A204.1 (cell line): Measurements from ENCODE around the gene MRPL4.

Experiments
- FAIRE-seq: peaks from 2 replicates; lab custom pipeline; 2012; peaks lifted over from hg19 to GRCh38; lab: Jason Lieb, UNC

MRPL4 gene

GRCh38 chr19:10251792-10252694 is at the start of gene MRPL4:
Gene MRPL4 (plus strand): TSS chr19:10252214. CDS start chr19:10252254, 40 bp downstream.
- peak; percentile 99 for FAIRE-seq

GRCh38 chr19:10203686-10204085 is 48.3 kb upstream of the MRPL4 start:
- FAIRE-seq: no peak

DNA sequence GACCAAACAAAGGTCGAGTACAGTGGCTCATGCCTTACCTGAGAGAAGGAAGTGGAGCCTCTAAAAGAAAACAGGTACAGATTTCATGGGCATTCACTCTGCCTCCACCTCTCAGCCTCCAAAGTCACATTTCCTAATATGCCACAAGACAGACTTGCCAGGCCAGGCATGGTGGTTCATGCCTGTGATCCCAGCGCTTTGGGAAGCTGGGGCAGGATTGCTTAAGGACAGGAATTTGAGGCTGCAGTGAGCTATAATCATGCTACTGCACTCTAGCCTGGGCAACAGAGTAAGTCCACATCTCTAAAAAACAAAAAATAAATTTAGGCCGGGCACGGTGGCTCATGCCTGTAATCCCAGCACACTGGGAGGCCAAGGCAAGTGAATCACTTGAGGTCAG is 46.4 kb upstream of the MRPL4 start:
- FAIRE-seq: no peak

DNA sequence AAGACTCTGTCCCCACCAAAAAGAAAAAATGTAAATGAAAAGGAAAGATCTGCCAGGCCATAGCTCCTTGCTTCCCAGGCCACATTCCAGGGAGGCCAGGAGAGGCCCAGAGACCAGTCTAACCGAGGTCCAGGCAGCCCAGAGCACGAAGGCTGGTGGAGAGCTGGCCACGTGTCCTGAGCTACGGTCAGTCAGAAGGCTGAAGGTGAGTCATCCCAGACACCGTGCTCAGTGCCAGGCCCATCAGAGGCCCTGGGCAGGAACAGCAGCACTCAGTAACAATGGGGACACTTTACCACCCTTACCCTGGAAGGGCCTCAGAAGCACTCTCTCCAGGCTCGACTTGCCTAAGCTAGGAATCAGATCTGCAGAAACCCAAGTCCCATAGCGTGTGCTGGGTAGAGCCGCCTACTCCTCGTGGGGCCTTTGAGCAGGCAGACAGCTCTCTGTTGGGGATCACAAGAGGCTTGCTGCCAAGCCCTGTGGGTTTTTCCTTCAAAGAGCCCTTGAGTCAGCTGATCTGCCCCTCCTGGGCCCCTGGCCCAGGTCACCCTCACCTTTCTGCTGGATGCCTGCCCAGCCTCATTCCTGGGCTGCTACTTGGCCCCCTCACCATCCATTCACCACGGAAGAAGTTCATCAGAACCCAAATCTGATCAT is 45.7 kb upstream of the MRPL4 start:
- FAIRE-seq: no peak

DNA sequence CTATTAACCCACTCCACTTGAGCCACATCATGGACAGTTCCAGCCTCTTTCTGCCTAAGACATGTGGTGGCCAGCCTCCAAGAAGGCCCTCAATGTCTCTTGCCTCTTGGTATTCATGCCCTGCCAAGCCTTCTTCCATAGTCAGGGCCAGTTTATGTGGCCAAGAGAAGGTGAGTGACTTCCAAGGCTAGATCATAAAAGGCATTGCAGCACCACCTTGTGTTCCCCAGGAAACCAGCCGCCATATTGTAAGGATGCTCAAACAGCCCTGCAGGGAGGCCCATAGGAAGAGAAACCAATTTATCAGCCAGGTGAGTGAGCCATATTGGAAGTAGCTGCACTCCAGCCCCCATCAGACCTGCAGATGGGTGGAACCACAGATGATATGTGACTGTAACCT is 45.0 kb upstream of the MRPL4 start:
- no peak for FAIRE-seq

GRCh38 chr19:10209315-10209714 is 42.7 kb upstream of the MRPL4 start:
- FAIRE-seq: no peak

- no peak for FAIRE-seq
Measured at GRCh38 chr19:10211061-10211460, 41.0 kb upstream of the MRPL4 start.

GRCh38 chr19:10211691-10212090 is 40.3 kb upstream of the MRPL4 start:
- FAIRE-seq: no peak

GRCh38 chr19:10214784-10215183 is 37.2 kb upstream of the MRPL4 start:
- FAIRE-seq: no peak

DNA sequence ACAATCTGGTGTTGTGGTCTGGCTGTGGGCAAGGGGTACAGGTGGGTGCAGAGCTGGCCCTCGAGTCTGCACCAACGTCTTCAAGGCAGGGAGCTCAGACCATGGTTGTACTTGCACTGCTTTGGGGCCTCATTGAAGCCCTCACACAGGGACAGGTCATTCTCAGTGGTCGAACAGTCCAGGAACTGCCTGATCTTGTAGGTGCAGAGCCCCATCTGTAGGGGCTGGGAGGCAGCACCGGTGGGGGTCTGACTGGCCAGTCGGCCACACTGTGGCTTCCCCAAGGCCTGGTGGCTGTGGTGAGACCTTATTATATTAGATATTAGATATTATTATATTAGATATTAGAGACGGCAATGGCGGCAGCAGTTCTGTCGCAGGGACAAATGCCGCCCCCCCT is 34.9 kb upstream of the MRPL4 start:
- FAIRE-seq: no peak

- no peak for FAIRE-seq
Measured at GRCh38 chr19:10219678-10220077, 32.3 kb upstream of the MRPL4 start.

GRCh38 chr19:10220695-10221094 is 31.3 kb upstream of the MRPL4 start:
- no peak for FAIRE-seq

- FAIRE-seq: no peak
Measured at GRCh38 chr19:10222201-10222890, 29.7 kb upstream of the MRPL4 start.

DNA sequence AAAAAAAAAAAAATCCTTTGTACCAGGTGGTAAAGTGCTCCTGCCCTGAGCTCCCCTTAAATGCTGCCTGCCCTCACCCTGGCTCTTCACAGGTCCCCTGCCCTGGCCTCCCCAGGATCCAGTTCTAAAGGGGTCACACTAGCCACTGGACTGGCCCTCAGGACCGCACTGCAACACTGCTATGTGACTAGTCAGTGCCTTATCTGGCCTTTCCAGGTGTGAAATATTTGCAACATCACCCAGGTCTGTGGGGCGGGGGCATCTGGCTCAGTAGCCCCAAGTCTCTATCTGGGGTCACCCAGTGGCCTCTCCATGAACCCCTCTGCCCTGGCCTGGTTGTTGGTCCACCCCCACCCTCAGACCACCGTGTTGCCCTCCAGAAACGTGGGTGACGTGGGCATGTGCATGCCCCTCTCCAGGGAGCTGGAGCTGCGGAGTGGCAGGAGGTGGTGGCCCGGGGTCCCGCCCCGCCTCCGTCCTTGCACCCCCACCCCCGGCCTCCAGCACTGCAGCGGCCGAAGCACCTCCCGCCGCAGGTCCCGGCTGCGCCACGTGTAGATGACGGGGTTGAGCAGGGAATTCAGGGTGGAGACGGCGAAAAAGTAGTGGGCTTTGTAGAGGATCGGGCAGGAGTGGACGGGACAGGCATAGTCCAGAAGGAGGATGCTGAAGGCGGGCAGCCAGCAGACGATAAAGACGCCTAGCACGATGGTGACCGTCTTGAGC is 28.4 kb upstream of the MRPL4 start:
- FAIRE-seq: no peak

DNA sequence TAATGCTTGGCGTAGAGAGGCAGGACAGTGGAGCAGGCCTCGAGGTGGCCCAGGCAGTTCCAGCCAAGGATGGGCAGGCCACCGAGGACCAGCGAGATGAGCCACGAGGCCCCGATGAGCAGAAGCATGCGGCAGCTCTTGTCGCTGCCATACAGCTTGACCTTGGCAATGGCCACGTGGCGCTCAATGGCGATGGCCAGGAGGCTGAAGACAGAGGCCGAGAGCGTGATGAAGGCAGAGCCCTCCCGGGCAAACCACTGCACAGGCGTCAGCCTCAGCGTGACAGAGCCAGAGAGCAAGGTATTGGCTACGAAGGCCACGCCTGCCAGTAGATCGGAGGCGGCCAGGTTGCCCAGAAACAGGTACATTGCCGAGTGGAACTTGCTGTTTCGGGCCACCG is 27.7 kb upstream of the MRPL4 start:
- FAIRE-seq: no peak

- no peak for FAIRE-seq
Measured at GRCh38 chr19:10226021-10226375, 26.0 kb upstream of the MRPL4 start.

GRCh38 chr19:10226376-10227025 is 25.5 kb upstream of the MRPL4 start:
- FAIRE-seq: no peak

GRCh38 chr19:10227026-10227971 is 24.7 kb upstream of the MRPL4 start:
- FAIRE-seq: no peak

DNA sequence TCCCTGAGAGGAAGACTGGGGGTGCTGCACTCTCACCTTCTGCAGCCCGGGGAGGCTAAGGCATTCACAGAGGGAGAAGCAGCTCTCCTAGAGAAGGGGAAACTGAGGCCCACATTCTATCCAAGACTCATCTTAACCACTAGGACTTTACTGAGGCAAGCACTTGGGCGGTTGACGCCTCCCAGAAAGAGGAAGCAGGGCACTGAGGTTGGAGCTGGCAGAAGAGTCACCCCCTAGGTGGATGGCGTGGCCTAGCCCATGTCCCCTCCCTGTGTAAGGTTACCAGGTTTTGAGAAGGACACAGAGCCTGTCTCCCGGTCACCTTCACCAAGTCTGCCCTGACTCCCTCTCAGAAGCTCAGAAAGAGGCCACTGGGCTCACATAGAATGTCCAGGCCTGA is 23.6 kb upstream of the MRPL4 start:
- FAIRE-seq: no peak

DNA sequence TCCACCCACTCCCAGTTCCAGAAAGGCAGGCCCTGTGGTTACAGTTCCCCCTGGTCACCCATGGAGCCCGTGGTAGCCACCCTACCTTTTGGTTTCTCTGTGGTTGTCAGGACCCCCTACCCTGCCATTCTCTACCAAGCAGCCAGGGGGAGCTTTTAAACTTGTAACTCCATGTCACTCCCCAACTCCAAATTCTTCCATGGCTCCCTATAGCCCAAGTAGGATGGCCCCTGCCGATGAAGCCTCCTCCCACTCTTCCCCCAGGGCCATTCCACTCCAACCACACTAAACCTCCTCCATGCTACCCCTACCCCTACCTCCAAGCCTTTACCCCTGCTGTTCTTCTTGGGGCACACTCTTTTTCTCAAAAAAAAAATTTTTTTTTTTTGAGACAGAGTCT is 23.1 kb upstream of the MRPL4 start:
- no peak for FAIRE-seq
